ENCODE results near the gene CNP. TPM values are rescaled to one million over a fixed set of nuclear protein-coding genes. Genes with fewer than 3 reads are reported as not detected.

CNP gene
- total and polyA plus RNA-seq, 2 donors (not counting 1 experiment from before 2014, with no cell fraction given): 19.0 to 45.2 TPM

- H3K9me3 Mint-ChIP-seq (ENCODE audit: insufficient read depth): no peaks in the 10 kb centered on the region
- Histone ChIP-seq H3K36me3 (replicated peaks in 1 of 2; ENCODE audit: control extremely low read depth in 1 of 2, control insufficient read depth in 1 of 2, extremely low read depth in 1 of 2, insufficient read depth in 2 of 2, low read length in 1 of 2) (peaks cover 0 to 22% of the 10 kb centered on the region in 2 experiments), H4K20me1 (ENCODE audit: control insufficient read depth, insufficient read depth, low read length, poor library complexity, severe bottlenecking) (peaks cover 5% of the 10 kb centered on the region), H3K79me2 (ENCODE audit: control insufficient read depth, insufficient read depth, low read length) (peaks cover 76% of the 10 kb centered on the region), H3K4me2 (replicated peaks; ENCODE audit: low read depth, low read length, poor library complexity, severe bottlenecking) (no peak overlapping the region), H2AFZ (ENCODE audit: insufficient read depth, low read depth, low read length, poor library complexity, severe bottlenecking) (no peak overlapping the region), H3K9ac (ENCODE audit: low read length) (no peak overlapping the region), H3K4me1 (ENCODE audit: control insufficient read depth in 2 of 2, insufficient read depth in 2 of 2, low read length in 2 of 2) (peaks cover 38 to 48% of the 10 kb centered on the region in 2 donors), H3K27me3 (replicated peaks in 1 of 4; ENCODE audit: control extremely low read depth in 1 of 4, control insufficient read depth in 3 of 4, insufficient read depth in 4 of 4, low read length in 3 of 4) (no peaks in the 10 kb centered on the region), H3K9me3 (ENCODE audit: control extremely low read depth in 1 of 3, control insufficient read depth in 2 of 3, insufficient read depth in 1 of 3, low read length in 2 of 3) (no peaks in the 10 kb centered on the region), H3K4me3 (ENCODE audit: control extremely low read depth in 1 of 5, extremely low read depth in 1 of 5, insufficient read depth in 1 of 5, low read depth in 2 of 5, low read length in 4 of 5) (no peak overlapping the region), H3K27ac (ENCODE audit: low read length in 2 of 2) (no peak overlapping the region)
- no peak for ATAC-seq (ENCODE audit: low read depth)
- WGBS (ENCODE audit: insufficient coverage): 100% methylated on average over 2 of the region's 4 CpGs
- H3K27ac Mint-ChIP-seq: no peak overlapping the region
- DNase-seq: no peak
- intact Hi-C loops (cut with micrococcal nuclease): loop anchor here (5.0 kb wide), 1 partner anchor 1202 kb away; no protein-coding TSS in a partner anchor
- H3K27me3 Mint-ChIP-seq: no peaks in the 10 kb centered on the region
- no peak for TF ChIP-seq EZH2 (IDR thresholded peaks at IDR 0.05; ENCODE audit: borderline replicate concordance, insufficient read depth, low read depth, low read length, poor library complexity, severe bottlenecking)
- TF ChIP-seq CTCF (IDR thresholded peaks at IDR 0.05): no peak
- peaks cover 57% of the 10 kb centered on the region for H3K4me1 Mint-ChIP-seq
- CTCF ChIA-PET: interaction anchor here (1.0 to 8.2 kb wide), 11 partner anchors 8 to 97 kb away, joined by 3 to 90 read pairs (median 6); partner anchors contain the start of gene CNP
- peak overlapping the region; percentile 100 for H3K4me3 Mint-ChIP-seq
- POLR2A ChIA-PET: no interaction called here
These were observed 52.4 kb downstream of the CNP start for GRCh38 chr17:42018988-42019387.
